ENCODE data around the gene ADRA2B.

Gene ADRA2B

GRCh38 chr2:96134421-96134820, 18.1 kb upstream of the ADRA2B start:
- Histone ChIP-seq H3K27ac (ENCODE audit: low read length, poor library complexity, severe bottlenecking) (no peak overlapping the region), H3K36me3 (ENCODE audit: control insufficient read depth in 1 of 2, insufficient read depth in 2 of 2, low read depth in 1 of 2, low read length in 2 of 2) (no peaks in the 10 kb centered on the region), H4K91ac (ENCODE audit: low read length) (no peak overlapping the region), H3K4me2 (ENCODE audit: low read length, poor library complexity, severe bottlenecking) (no peak overlapping the region), H3K4me1 (ENCODE audit: control insufficient read depth, insufficient read depth, low read depth, low read length) (peaks cover 2% of the 10 kb centered on the region), H2BK5ac (ENCODE audit: low read depth, low read length, poor library complexity, severe bottlenecking) (no peak overlapping the region), H3K79me1 (replicated peaks; ENCODE audit: low read length, poor library complexity, severe bottlenecking) (no peaks in the 10 kb centered on the region), H3K4ac (ENCODE audit: low read depth in 1 of 2, low read length in 2 of 2) (no peak overlapping the region), H2BK12ac (ENCODE audit: low read length in 2 of 2) (no peak overlapping the region), H3K14ac (ENCODE audit: low read length in 2 of 2) (no peak overlapping the region), H3K18ac (ENCODE audit: low read depth in 1 of 2, low read length in 2 of 2) (no peak overlapping the region), H3K4me3 (ENCODE audit: insufficient read depth in 1 of 2, low read depth in 1 of 2, low read length in 2 of 2) (no peak overlapping the region), H3K9me3 (ENCODE audit: control insufficient read depth, low read length) (no peaks in the 10 kb centered on the region), H2BK15ac (ENCODE audit: low read depth, poor library complexity, severe bottlenecking) (no peak overlapping the region), H3K9ac (ENCODE audit: low read length) (no peak overlapping the region), H3K23ac (ENCODE audit: low read length in 2 of 2) (no peak overlapping the region), H4K8ac (ENCODE audit: low read length) (no peak overlapping the region), H3K27me3 (ENCODE audit: control insufficient read depth in 1 of 2, insufficient read depth in 1 of 2, low read length in 2 of 2) (peaks cover 71 to 91% of the 10 kb centered on the region in 2 experiments), H2BK120ac (ENCODE audit: low read depth, low read length) (no peak overlapping the region), H2AFZ (ENCODE audit: low read depth, low read length) (no peak overlapping the region), H2AK5ac (ENCODE audit: low read length, severe bottlenecking) (no peak overlapping the region)
- DNase-seq, result no peak
- 79% methylated on average over 11 of the region's 11 CpGs for WGBS

DNA sequence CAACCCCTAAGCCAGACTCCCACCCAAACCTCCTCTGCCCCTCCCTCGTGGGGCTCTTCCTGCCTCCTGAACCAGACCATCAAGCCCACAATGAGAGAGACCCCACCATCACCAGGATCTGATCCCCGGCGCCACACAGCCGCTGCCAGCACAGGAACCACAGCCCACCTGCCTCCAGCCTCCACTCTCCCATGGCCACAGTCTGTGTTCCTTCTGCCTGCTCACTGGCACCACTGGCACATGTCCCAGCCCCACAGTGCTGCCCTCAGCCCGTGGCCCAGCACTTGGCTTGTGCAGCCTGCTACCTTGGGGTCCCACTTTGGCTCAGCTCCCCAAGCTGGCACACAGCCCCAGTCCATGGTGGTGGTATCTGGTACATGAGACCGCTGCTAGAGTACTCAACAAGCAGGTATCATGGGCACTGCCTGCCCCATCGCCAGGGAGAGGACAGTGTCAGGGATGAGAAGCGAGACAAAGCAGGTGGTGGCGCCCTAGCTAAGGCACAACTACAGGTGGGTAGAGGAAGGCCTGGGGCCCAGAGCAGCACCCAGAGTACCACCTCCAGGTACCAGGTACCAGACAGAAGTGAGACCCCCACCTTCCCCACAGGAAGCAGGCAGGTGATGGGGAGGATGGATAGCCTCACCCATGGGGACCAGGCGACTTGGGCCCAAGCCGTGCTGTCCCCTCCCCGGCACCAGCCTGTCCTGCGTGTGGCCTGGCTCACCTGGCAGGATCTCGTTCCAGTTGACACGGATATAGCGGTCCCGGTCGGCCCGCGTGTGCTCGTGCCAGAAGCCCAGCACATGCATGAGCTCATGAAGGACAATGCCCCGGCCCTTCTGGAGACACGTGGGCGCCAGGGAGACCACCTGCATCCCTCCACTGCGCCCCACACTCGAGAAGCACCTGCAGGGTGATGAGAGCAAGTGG, 15.7 kb upstream of the ADRA2B start:
- Histone ChIP-seq H3K14ac (ENCODE audit: low read length in 2 of 2) (no peak overlapping the region), H4K91ac (ENCODE audit: low read length) (no peak overlapping the region), H2AK5ac (ENCODE audit: low read length, severe bottlenecking) (no peak overlapping the region), H3K36me3 (ENCODE audit: control insufficient read depth in 1 of 2, insufficient read depth in 2 of 2, low read depth in 1 of 2, low read length in 2 of 2) (no peaks in the 10 kb centered on the region), H3K4ac (ENCODE audit: low read depth in 1 of 2, low read length in 2 of 2) (no peak overlapping the region), H2BK15ac (ENCODE audit: low read depth, poor library complexity, severe bottlenecking) (no peak overlapping the region), H3K4me3 (ENCODE audit: insufficient read depth in 1 of 2, low read depth in 1 of 2, low read length in 2 of 2) (no peak overlapping the region), H3K4me1 (ENCODE audit: control insufficient read depth, insufficient read depth, low read depth, low read length) (peaks cover 2% of the 10 kb centered on the region), H3K18ac (ENCODE audit: low read depth in 1 of 2, low read length in 2 of 2) (no peak overlapping the region), H2BK120ac (ENCODE audit: low read depth, low read length) (no peak overlapping the region), H3K23ac (ENCODE audit: low read length in 2 of 2) (no peak overlapping the region), H2AFZ (ENCODE audit: low read depth, low read length) (no peak overlapping the region), H2BK5ac (ENCODE audit: low read depth, low read length, poor library complexity, severe bottlenecking) (no peak overlapping the region), H3K9ac (ENCODE audit: low read length) (no peak overlapping the region), H3K27ac (ENCODE audit: low read length, poor library complexity, severe bottlenecking) (no peak overlapping the region), H3K27me3 (ENCODE audit: control insufficient read depth in 1 of 2, insufficient read depth in 1 of 2, low read length in 2 of 2) (peaks cover 60 to 86% of the 10 kb centered on the region in 2 experiments), H3K79me1 (replicated peaks; ENCODE audit: low read length, poor library complexity, severe bottlenecking) (no peaks in the 10 kb centered on the region), H3K9me3 (ENCODE audit: control insufficient read depth, low read length) (no peaks in the 10 kb centered on the region), H4K8ac (ENCODE audit: low read length) (no peak overlapping the region), H2BK12ac (ENCODE audit: low read length in 2 of 2) (no peak overlapping the region), H3K4me2 (ENCODE audit: low read length, poor library complexity, severe bottlenecking) (no peak overlapping the region)
- DNase-seq, result no peak
- 81% methylated on average over 26 of the region's 26 CpGs for WGBS

GRCh38 chr2:96131152-96131812, 14.9 kb upstream of the ADRA2B start:
- Histone ChIP-seq H3K14ac (ENCODE audit: low read length in 2 of 2) (no peak overlapping the region), H2BK15ac (ENCODE audit: low read depth, poor library complexity, severe bottlenecking) (no peak overlapping the region)
- WGBS, result 75% methylated on average over 7 of the region's 10 CpGs

DNA sequence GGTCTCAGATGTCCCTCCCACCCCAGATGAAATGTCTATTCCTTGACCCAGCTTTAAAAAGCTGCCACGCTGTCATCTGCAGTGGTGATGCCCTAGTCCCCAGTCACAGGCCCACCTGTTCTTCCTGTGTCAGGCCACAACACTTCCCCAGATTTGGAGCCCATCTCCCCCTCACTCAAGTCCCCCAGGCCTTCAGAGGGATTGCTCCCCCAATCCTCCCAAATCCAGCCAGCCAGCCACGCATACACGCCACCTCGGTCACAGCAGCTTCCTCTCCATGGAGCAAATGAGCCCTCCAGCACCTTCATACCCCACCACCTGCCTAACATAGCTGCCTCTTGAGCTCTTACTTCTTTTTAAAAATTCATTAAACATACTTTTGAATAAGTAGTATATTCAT, 14.1 kb upstream of the ADRA2B start:
- Histone ChIP-seq H2BK120ac (ENCODE audit: low read depth, low read length) (no peak overlapping the region), H3K4me1 (ENCODE audit: control insufficient read depth, insufficient read depth, low read depth, low read length) (peaks cover 2% of the 10 kb centered on the region), H3K14ac (ENCODE audit: low read length in 2 of 2) (no peak overlapping the region), H2BK12ac (ENCODE audit: low read length in 2 of 2) (no peak overlapping the region), H2BK5ac (ENCODE audit: low read depth, low read length, poor library complexity, severe bottlenecking) (no peak overlapping the region), H3K4me3 (ENCODE audit: insufficient read depth in 1 of 2, low read depth in 1 of 2, low read length in 2 of 2) (no peak overlapping the region), H3K4ac (ENCODE audit: low read depth in 1 of 2, low read length in 2 of 2) (no peak overlapping the region), H2AFZ (ENCODE audit: low read depth, low read length) (no peak overlapping the region), H3K79me1 (replicated peaks; ENCODE audit: low read length, poor library complexity, severe bottlenecking) (no peaks in the 10 kb centered on the region), H3K9ac (ENCODE audit: low read length) (no peak overlapping the region), H2AK5ac (ENCODE audit: low read length, severe bottlenecking) (no peak overlapping the region), H2BK15ac (ENCODE audit: low read depth, poor library complexity, severe bottlenecking) (no peak overlapping the region), H3K9me3 (ENCODE audit: control insufficient read depth, low read length) (no peaks in the 10 kb centered on the region), H3K23ac (ENCODE audit: low read length in 2 of 2) (no peak overlapping the region), H4K91ac (ENCODE audit: low read length) (no peak overlapping the region), H3K18ac (ENCODE audit: low read depth in 1 of 2, low read length in 2 of 2) (no peak overlapping the region), H3K36me3 (ENCODE audit: control insufficient read depth in 1 of 2, insufficient read depth in 2 of 2, low read depth in 1 of 2, low read length in 2 of 2) (no peaks in the 10 kb centered on the region), H3K27ac (ENCODE audit: low read length, poor library complexity, severe bottlenecking) (no peak overlapping the region), H3K4me2 (ENCODE audit: low read length, poor library complexity, severe bottlenecking) (no peak overlapping the region), H3K27me3 (ENCODE audit: control insufficient read depth in 1 of 2, insufficient read depth in 1 of 2, low read length in 2 of 2) (peaks cover 51 to 84% of the 10 kb centered on the region in 2 experiments), H4K8ac (ENCODE audit: low read length) (no peak overlapping the region)
- no peak for DNase-seq
- WGBS, result 90% methylated on average over 4 of the region's 4 CpGs

More at GRCh38 chr2:96131152-96131812, 14.9 kb upstream of the ADRA2B start:
- H3K9me3 ChIP-seq (ENCODE audit: control insufficient read depth, low read length), result no peaks in the 10 kb centered on the region
- H2BK12ac ChIP-seq (ENCODE audit: low read length in 2 of 2), result no peak overlapping the region
- H2BK5ac ChIP-seq (ENCODE audit: low read depth, low read length, poor library complexity, severe bottlenecking), result no peak overlapping the region
- H2AFZ ChIP-seq (ENCODE audit: low read depth, low read length), result no peak overlapping the region
- peaks cover 2% of the 10 kb centered on the region for H3K4me1 ChIP-seq (ENCODE audit: control insufficient read depth, insufficient read depth, low read depth, low read length)
- no peaks in the 10 kb centered on the region for H3K79me1 ChIP-seq (replicated peaks; ENCODE audit: low read length, poor library complexity, severe bottlenecking)
- H4K8ac ChIP-seq (ENCODE audit: low read length), result no peak overlapping the region
- no peak overlapping the region for H3K9ac ChIP-seq (ENCODE audit: low read length)
- no peak overlapping the region for H3K18ac ChIP-seq (ENCODE audit: low read depth in 1 of 2, low read length in 2 of 2)
- H2BK120ac ChIP-seq (ENCODE audit: low read depth, low read length), result no peak overlapping the region
- no peak overlapping the region for H4K91ac ChIP-seq (ENCODE audit: low read length)
- no peak overlapping the region for H3K4me2 ChIP-seq (ENCODE audit: low read length, poor library complexity, severe bottlenecking)
- no peak overlapping the region for H2AK5ac ChIP-seq (ENCODE audit: low read length, severe bottlenecking)
- H3K27ac ChIP-seq (ENCODE audit: low read length, poor library complexity, severe bottlenecking), result no peak overlapping the region
- H3K36me3 ChIP-seq (ENCODE audit: control insufficient read depth in 1 of 2, insufficient read depth in 2 of 2, low read depth in 1 of 2, low read length in 2 of 2), result no peaks in the 10 kb centered on the region
- no peak overlapping the region for H3K4ac ChIP-seq (ENCODE audit: low read depth in 1 of 2, low read length in 2 of 2)
- no peak for DNase-seq
- peaks cover 56 to 85% of the 10 kb centered on the region in 2 experiments for H3K27me3 ChIP-seq (ENCODE audit: control insufficient read depth in 1 of 2, insufficient read depth in 1 of 2, low read length in 2 of 2)
- no peak overlapping the region for H3K4me3 ChIP-seq (ENCODE audit: insufficient read depth in 1 of 2, low read depth in 1 of 2, low read length in 2 of 2)
- H3K23ac ChIP-seq (ENCODE audit: low read length in 2 of 2), result no peak overlapping the region
